B cell (primary cell): ENCODE results near the gene PDXP. TPM values are rescaled to one million over a fixed set of nuclear protein-coding genes. Genes with fewer than 3 reads are reported as not detected.

Source experiments
- ATAC-seq: fragments of 200-7000 bp; cut with Tn5 transposase; one replicate; pipeline ENCODE4 v1.10.0; 2021; ENCODE audit warnings: low read depth, mild to moderate bottlenecking, moderate number of reproducible peaks, moderate library complexity
- CTCF ChIA-PET: fragments of 350-600 bp; sonication (Branson Sonifier 250); formaldehyde crosslinking; loops from one replicate; lab custom pipeline; 2021; ENCODE audit warnings: antibody characterized with exemption, inconsistent platforms; lab: Charles Lee
- POLR2A ChIA-PET: fragments of 350-600 bp; sonication (Branson Sonifier 250); formaldehyde crosslinking; loops from one replicate; lab custom pipeline; 2021; ENCODE audit warnings: antibody characterized with exemption; lab: Charles Lee
- DNase-seq: peaks from one replicate; pipeline ENCODE4 v3.0.0; 2013
- H2AFZ ChIP-seq: 2 replicates; pipeline ENCODE4 v1.6.1; 2012; ENCODE audit warnings: mild to moderate bottlenecking, low read depth, low read length; ENCODE audit not compliant: insufficient read depth, poor library complexity, severe bottlenecking
- H3K27ac ChIP-seq, 2 donors: 1 replicate in 1 of 2; 2 replicates in 1 of 2; pipeline ENCODE4 v1.5.1; 2012 to 2013; ENCODE audit warnings: low read length in 2 of 2, mild to moderate bottlenecking in 2 of 2, moderate library complexity in 1 of 2
- H3K27me3 ChIP-seq, 4 experiments: fragments of 200-600 bp in 1 of 4; sonication (generic) in 1 of 4; replicated peaks in 1 of 4; 1 replicate in 2 of 4; 2 replicates in 2 of 4; pipeline versions ENCODE4 v1.6.1 to v1.7.0; 2013 to 2016; ENCODE audit warnings: low read length in 3 of 4, mild to moderate bottlenecking in 2 of 4, mixed read lengths in 1 of 4, moderate library complexity in 1 of 4; ENCODE audit not compliant: insufficient read depth in 4 of 4, control insufficient read depth in 3 of 4; ENCODE audit errors: control extremely low read depth in 1 of 4
- H3K36me3 ChIP-seq, 2 experiments: replicated peaks in 1 of 2; 1 replicate in 1 of 2; 2 replicates in 1 of 2; pipeline versions ENCODE4 v1.6.1 to v1.7.1; 2013; ENCODE audit warnings: low read length in 1 of 2; ENCODE audit not compliant: insufficient read depth in 2 of 2, control insufficient read depth in 1 of 2; ENCODE audit errors: control extremely low read depth in 1 of 2, extremely low read depth in 1 of 2
- H3K4me1 ChIP-seq, 2 donors: fragments of 200-600 bp in 1 of 2; sonication (generic) in 1 of 2; 1 replicate in 1 of 2; 2 replicates in 1 of 2; pipeline versions ENCODE4 v1.5.1 to v1.6.1; 2013 to 2017; ENCODE audit warnings: low read length in 2 of 2; ENCODE audit not compliant: control insufficient read depth in 2 of 2, insufficient read depth in 2 of 2
- H3K4me2 ChIP-seq: replicated peaks from 2 replicates; pipeline ENCODE3; 2012; ENCODE audit warnings: mild to moderate bottlenecking, low read depth, low read length; ENCODE audit not compliant: poor library complexity, severe bottlenecking
- H3K4me3 ChIP-seq, 5 experiments: fragments of 200-600 bp in 1 of 5; sonication (generic) in 1 of 5; 1 replicate in 3 of 5; 2 replicates in 2 of 5; pipeline versions ENCODE4 v1.5.1 to v1.7.0; 2011 to 2016; ENCODE audit warnings: low read length in 4 of 5, mild to moderate bottlenecking in 4 of 5, low read depth in 2 of 5, control low read depth in 1 of 5, moderate library complexity in 1 of 5; ENCODE audit not compliant: insufficient read depth in 1 of 5; ENCODE audit errors: control extremely low read depth in 1 of 5, extremely low read depth in 1 of 5
- H3K79me2 ChIP-seq: fragments of 200-600 bp; sonication (generic); one replicate; pipeline ENCODE4 v1.6.0; 2016; ENCODE audit warnings: low read length; ENCODE audit not compliant: control insufficient read depth, insufficient read depth
- H3K9ac ChIP-seq: fragments of 200-600 bp; sonication (generic); 2 replicates; pipeline ENCODE4 v1.6.1; 2017; ENCODE audit warnings: mild to moderate bottlenecking, low read length, moderate library complexity
- H3K9me3 ChIP-seq, 3 donors: one replicate each; pipeline versions ENCODE4 v1.6.1 to v1.7.1; 2013; ENCODE audit warnings: low read length in 2 of 3; ENCODE audit not compliant: control insufficient read depth in 2 of 3, insufficient read depth in 1 of 3; ENCODE audit errors: control extremely low read depth in 1 of 3
- H4K20me1 ChIP-seq: 2 replicates; pipeline ENCODE4 v1.6.0; 2012; ENCODE audit warnings: mild to moderate bottlenecking, low read length; ENCODE audit not compliant: insufficient read depth, control insufficient read depth, poor library complexity, severe bottlenecking
- H3K27ac Mint-ChIP-seq: one replicate; pipeline ENCODE4 v1.8.0; 2021; ENCODE audit warnings: mixed read lengths
- H3K27me3 Mint-ChIP-seq: one replicate; pipeline ENCODE4 v1.8.0; 2021; ENCODE audit warnings: mixed read lengths
- H3K4me1 Mint-ChIP-seq: one replicate; pipeline ENCODE4 v1.8.0; 2021; ENCODE audit warnings: mixed read lengths
- H3K4me3 Mint-ChIP-seq: one replicate; pipeline ENCODE4 v1.8.0; 2021; ENCODE audit warnings: mixed read lengths
- H3K9me3 Mint-ChIP-seq: one replicate; pipeline ENCODE4 v1.8.0; 2022; ENCODE audit warnings: mixed read lengths; ENCODE audit not compliant: insufficient read depth
- EZH2 ChIP-seq: IDR thresholded peaks from 2 replicates; pipeline ENCODE4 v1.6.1; 2012; ENCODE audit warnings: borderline replicate concordance, low read depth, mild to moderate bottlenecking, moderate library complexity, low read length; ENCODE audit not compliant: insufficient read depth, poor library complexity, severe bottlenecking
- WGBS: methylation state at CpG from one replicate; pipeline ENCODE4 v1.1.5; 2013; ENCODE audit warnings: missing lambda C conversion rate; ENCODE audit not compliant: insufficient coverage; 5-methylcytosine and 5-hydroxymethylcytosine counted together
- intact Hi-C: fragments of 100-400 bp; cut with micrococcal nuclease; formaldehyde crosslinking; loops from one replicate; pipeline ENCODE4 v1.10.0; 2022
- polyA plus RNA-seq: library from polyadenylated mRNA; depleted of rRNA; stranded (reverse); fragments of >200 nt; gene quantifications from 2 replicates; pipeline ENCODE4 v1.2.3, GENCODE V29; 2012
- total RNA-seq, 2 donors: library from RNA; stranded (reverse); fragments of 120-200 nt in 1 of 2; gene quantifications; 1 replicate in 1 of 2; 2 replicates in 1 of 2; pipeline versions ENCODE4 v1.2.3 to v1.2.4, GENCODE V29; 2013 to 2022
- TF ChIP-seq, protein P1 (sequence below): fragments of 200-600 bp; IDR thresholded peaks from one replicate; pipeline ENCODE4 v1.8.0; 2022; ENCODE audit warnings: antibody characterized with exemption, mild to moderate bottlenecking

Gene PDXP
- total and polyA plus RNA-seq, 2 donors (not counting 1 experiment from before 2014, with no cell fraction given): 16.6 to 17.5 TPM

DNA sequence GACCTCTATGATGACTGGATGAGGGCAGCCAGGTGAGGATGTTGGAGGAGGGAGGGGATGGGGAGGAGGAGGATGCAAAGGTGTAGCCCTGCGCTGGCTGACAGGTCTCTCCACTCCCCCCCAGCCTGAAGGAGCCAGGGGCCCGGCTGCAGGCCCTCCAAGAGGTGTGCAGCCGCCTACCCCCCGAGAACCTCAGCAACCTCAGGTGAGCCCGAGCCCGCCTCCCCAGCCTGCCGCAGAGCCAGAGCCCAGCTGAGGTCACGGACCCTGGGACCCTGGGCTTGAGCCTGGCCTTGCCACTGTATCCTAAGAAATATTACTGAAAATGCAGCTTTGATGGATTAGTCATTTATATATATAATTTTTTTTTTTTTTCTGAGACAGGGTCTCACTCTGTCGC, 11.2 kb upstream of the PDXP start:
- Histone ChIP-seq H3K4me3 (no peak overlapping the region), H3K27ac (no peak overlapping the region), H3K79me2 (peaks cover 46% of the 10 kb centered on the region), H3K4me2 (no peak overlapping the region), H3K9me3 (no peaks in the 10 kb centered on the region), H2AFZ (no peak overlapping the region), H3K4me1 (peaks cover 5 to 12% of the 10 kb centered on the region in 2 donors), H3K36me3 (peaks cover 2 to 86% of the 10 kb centered on the region in 2 experiments), H3K27me3 (no peaks in the 10 kb centered on the region), H3K9ac (no peak overlapping the region), H4K20me1 (peaks cover 14% of the 10 kb centered on the region)
- CTCF ChIA-PET: interaction anchor here (0.6 to 2.3 kb wide), 4 partner anchors 11 to 41 kb away, joined by 3 to 10 read pairs (median 5); partner anchors contain the start of gene PDXP
- 100% methylated on average over 3 of the region's 9 CpGs for WGBS
- Mint-ChIP-seq H3K27me3 (no peaks in the 10 kb centered on the region), H3K4me1 (peaks cover 10% of the 10 kb centered on the region), H3K4me3 (no peak overlapping the region), H3K9me3 (no peaks in the 10 kb centered on the region), H3K27ac (no peak overlapping the region)
- no peak for ATAC-seq
- no peak for DNase-seq
- POLR2A ChIA-PET: interaction anchor here (0.7 kb wide), 1 partner anchor 233 kb away, joined by 3 read pairs; no protein-coding TSS in a partner anchor
- TF ChIP-seq, protein P1, sequence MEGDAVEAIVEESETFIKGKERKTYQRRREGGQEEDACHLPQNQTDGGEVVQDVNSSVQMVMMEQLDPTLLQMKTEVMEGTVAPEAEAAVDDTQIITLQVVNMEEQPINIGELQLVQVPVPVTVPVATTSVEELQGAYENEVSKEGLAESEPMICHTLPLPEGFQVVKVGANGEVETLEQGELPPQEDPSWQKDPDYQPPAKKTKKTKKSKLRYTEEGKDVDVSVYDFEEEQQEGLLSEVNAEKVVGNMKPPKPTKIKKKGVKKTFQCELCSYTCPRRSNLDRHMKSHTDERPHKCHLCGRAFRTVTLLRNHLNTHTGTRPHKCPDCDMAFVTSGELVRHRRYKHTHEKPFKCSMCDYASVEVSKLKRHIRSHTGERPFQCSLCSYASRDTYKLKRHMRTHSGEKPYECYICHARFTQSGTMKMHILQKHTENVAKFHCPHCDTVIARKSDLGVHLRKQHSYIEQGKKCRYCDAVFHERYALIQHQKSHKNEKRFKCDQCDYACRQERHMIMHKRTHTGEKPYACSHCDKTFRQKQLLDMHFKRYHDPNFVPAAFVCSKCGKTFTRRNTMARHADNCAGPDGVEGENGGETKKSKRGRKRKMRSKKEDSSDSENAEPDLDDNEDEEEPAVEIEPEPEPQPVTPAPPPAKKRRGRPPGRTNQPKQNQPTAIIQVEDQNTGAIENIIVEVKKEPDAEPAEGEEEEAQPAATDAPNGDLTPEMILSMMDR: no peak
- no peak for TF ChIP-seq EZH2
- intact Hi-C loops: no loop called here

DNA sequence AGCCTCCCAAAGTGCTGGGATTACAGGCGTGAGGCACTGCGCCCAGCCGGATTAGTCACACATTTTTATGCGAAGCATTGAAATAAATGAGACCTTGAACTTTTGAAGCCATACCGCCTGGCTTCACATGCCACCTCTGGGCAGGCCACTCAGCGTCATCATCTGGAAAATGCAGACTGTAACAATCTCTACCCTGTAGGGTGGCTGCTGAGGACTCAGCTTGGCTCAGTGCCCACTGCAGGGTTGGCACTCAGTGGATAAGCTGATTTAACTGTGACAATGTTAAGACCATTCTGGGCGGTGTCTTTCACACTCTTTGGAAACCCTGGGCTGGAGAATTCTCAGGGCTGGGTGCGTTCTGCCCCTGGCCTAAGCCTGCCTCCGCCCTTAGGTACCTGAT, 10.6 kb upstream of the PDXP start:
- Histone ChIP-seq H3K27me3 (no peaks in the 10 kb centered on the region), H4K20me1 (peaks cover 8% of the 10 kb centered on the region), H3K27ac (no peak overlapping the region), H2AFZ (no peak overlapping the region), H3K79me2 (peaks cover 41% of the 10 kb centered on the region), H3K9ac (no peak overlapping the region), H3K4me1 (peaks cover 2 to 9% of the 10 kb centered on the region in 2 donors), H3K4me3 (no peak overlapping the region), H3K36me3 (peaks cover 2 to 85% of the 10 kb centered on the region in 2 experiments), H3K9me3 (no peaks in the 10 kb centered on the region), H3K4me2 (no peak overlapping the region)
- Mint-ChIP-seq H3K4me1 (peaks cover 7% of the 10 kb centered on the region), H3K27ac (no peak overlapping the region), H3K27me3 (no peaks in the 10 kb centered on the region), H3K4me3 (no peak overlapping the region), H3K9me3 (no peaks in the 10 kb centered on the region)
- no peak for ATAC-seq
- POLR2A ChIA-PET: no interaction called here
- intact Hi-C loops: no loop called here
- CTCF ChIA-PET: interaction anchor here (0.7 to 2.3 kb wide), 6 partner anchors 9 to 1454 kb away, joined by 3 to 10 read pairs (median 4); partner anchors contain the start of gene PDXP
- DNase-seq: no peak
- TF ChIP-seq, protein P1: no peak
- TF ChIP-seq EZH2: no peak
- WGBS: 98% methylated on average over 9 of the region's 9 CpGs
